Esophagus mucosa (tissue), 1 donor: Measurements from ENCODE around the gene BEST1. TPM values are rescaled to one million over a fixed set of nuclear protein-coding genes. Genes with fewer than 3 reads are reported as not detected.
"Not testable (repeated sequence)": the region's sequence is repeated elsewhere in the genome, so short reads cannot be mapped to it uniquely, and the experiment has no call there.

ENCODE experiments used
- ATAC-seq: fragments of 200-7000 bp; cut with Tn5 transposase; one replicate; pipeline ENCODE4 v1.9.1; 2020
- total RNA-seq: library from RNA; stranded (reverse); gene quantifications from one replicate; pipeline ENCODE4 v1.2.4, GENCODE V29; 2023
- donor health status: DM: yes; HTN: yes; CAD: no.

Gene BEST1
- total RNA-seq, 1 donor from 2014 or later: 0.44 TPM

DNA sequence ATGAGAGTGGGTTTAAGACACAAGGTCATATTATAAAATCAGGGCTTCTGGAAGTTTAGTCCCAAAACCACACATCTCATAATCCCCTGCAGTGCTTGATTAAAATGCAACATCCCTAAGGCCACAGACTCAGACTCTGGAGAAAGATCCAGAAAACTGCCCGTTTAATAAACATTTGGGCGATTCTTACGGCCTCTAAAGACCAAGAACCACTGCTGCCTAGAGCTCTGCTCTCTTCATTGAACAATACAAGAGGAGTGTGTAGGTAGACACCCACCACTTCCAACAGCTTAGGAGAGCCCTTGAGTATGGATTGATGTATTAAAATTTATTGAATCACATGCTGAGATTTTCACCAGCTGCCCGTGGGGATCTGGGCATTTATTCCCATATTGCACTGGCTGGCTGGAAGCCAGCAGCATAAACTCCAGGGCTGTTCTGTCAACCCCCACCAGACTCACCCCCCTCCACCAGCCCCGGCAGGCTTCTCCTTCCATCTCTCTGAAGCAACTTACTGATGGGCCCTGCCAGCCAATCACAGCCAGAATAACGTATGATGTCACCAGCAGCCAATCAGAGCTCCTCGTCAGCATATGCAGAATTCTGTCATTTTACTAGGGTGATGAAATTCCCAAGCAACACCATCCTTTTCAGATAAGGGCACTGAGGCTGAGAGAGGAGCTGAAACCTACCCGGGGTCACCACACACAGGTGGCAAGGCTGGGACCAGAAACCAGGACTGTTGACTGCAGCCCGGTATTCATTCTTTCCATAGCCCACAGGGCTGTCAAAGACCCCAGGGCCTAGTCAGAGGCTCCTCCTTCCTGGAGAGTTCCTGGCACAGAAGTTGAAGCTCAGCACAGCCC, 749 bp upstream of the BEST1 start:
- peak; percentile 29 for ATAC-seq

DNA sequence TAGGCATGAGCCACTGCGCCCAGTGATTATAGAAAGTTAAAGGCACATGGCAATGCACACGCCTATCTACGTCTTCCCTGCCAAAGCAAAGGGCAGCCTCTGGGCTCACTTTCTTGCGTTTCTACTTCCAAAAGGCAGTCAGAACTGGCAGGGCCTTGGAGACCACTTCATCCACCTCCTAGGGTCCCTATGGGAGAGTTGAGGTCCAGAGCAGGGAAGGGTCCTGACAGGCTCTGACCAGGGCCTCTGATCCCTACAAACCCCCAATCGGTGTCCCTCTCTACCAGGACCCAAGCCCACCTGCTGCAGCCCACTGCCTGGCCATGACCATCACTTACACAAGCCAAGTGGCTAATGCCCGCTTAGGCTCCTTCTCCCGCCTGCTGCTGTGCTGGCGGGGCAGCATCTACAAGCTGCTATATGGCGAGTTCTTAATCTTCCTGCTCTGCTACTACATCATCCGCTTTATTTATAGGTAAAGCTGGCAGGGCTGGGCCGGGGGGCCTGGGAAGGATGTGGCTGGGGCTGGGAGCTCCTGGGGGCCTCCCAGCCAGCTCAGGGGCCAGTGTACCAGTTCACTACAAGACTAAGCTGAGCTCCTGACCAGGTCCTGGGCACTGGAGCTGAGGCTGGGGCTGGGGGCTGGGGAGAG, 1.5 kb downstream of the BEST1 start:
- no peak for ATAC-seq

DNA sequence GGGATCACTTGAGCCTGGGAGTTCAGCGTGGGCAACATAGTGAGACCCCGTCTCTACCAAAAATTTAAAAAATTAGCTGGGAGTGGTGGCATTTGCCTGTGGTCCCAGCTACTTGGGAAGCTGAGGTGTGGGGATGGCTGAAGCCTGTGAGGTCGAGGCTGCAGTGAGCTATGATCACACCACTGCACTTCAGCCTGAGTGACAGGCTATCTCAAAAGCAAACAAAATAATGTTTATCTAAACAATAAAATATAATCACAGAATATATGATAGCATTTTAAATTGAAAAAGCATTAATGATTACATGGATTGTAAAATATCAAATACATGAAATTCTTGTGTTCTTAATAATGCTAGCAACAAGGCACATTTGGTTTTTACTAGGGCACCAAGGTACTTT, 2.7 kb downstream of the BEST1 start:
- no peak for ATAC-seq

DNA sequence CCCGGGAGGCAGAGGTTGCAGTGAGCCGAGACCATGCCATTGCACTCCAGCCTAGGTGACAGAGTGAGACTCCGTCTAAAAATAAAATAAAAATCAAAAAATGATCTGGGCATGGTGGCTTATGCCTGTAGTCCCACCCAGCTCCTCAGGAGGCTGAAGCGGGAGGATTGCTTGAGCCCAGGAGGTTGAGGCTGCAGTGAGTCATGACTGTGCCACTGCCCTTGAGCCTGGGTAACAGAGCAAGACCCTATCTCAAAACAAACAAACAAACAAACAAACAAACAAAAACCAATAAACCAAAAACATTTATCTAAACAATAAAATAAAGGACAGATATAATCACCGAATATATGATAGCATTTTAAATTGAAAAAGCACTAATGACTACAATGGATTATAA, 3.5 kb downstream of the BEST1 start:
- not testable (repeated sequence) for ATAC-seq

DNA sequence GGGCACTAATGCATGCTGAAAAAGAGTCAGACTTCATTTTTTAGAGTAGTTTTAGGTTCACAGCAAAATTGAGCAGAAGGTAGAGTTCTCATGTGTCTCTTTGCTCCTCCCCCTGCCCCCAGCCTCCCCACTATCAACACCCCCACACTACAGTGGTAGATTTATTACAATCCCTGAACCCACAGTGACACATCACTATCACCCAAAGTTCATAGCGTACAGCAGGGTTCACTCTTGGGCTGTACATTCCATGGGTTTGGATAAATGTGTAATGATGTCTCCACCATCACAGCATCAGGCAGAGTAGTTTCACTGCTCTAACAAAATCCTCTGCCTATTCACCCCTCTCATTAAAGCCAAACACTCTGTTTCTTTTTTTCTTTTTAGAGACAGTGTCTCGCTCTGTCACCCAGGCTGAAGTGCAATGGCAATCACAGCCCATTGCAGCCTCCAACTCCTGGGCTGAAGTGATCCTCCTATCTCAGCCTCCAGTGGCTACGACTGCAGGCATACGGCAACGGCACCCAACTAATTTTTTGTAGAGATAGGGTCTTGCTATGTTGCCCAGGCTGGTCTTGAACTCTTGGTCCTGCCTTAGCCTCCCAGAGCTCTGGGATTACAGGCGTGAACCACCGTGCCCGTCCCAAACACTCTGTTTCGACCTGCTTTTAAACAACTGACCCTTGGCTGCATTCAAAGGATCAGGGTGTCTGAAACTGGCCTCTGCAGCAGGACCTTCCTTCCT, 4.1 kb downstream of the BEST1 start:
- no peak for ATAC-seq

DNA sequence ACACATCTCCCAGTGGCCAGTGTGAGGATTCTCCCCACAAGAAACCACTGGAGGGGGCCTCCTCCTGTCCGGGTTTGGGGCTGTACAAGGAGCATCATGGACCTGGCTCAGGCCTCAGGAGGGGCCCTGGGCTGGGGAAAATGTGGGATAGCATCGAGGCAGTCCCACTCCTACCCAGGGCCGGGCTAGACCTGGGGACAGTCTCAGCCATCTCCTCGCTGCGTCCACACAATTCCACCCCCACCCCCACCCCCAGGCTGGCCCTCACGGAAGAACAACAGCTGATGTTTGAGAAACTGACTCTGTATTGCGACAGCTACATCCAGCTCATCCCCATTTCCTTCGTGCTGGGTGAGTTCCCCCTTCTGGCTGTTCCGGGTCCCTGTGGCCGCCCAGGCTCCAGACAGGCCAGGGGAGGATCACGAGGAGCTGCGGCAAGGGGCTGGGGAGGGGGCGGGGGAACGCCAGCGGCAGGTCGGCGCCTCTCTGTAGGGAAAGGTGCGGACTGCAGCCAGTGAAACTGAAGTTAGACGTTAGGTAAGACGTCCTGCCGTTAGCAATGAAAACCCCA, 4.8 kb downstream of the BEST1 start:
- ATAC-seq: peak; percentile 46

DNA sequence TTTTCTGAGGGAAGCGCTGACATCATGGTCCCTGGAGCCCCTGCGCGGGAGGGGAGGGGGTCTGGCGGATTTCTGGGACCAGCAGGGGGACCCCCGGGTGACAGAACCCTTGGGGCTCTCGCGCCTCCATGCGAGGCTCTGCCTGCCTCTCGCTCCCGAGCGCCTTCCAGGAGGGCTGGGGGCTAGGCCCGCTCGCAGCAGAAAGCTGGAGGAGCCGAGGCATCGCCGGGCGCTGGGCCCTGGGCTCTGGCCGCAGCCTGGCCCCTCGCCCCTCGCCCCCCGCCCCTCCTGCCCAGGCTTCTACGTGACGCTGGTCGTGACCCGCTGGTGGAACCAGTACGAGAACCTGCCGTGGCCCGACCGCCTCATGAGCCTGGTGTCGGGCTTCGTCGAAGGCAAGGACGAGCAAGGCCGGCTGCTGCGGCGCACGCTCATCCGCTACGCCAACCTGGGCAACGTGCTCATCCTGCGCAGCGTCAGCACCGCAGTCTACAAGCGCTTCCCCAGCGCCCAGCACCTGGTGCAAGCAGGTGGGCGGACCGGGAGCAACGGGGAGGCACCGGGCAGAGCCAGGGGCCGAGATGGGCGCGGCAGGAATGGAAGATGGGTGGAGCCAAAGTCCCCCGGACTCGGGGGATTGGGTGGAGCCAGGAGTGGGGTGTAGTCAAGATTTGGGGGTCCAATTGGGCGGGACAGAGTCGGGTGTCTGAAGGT, 5.4 kb downstream of the BEST1 start:
- ATAC-seq: peak; percentile 32

DNA sequence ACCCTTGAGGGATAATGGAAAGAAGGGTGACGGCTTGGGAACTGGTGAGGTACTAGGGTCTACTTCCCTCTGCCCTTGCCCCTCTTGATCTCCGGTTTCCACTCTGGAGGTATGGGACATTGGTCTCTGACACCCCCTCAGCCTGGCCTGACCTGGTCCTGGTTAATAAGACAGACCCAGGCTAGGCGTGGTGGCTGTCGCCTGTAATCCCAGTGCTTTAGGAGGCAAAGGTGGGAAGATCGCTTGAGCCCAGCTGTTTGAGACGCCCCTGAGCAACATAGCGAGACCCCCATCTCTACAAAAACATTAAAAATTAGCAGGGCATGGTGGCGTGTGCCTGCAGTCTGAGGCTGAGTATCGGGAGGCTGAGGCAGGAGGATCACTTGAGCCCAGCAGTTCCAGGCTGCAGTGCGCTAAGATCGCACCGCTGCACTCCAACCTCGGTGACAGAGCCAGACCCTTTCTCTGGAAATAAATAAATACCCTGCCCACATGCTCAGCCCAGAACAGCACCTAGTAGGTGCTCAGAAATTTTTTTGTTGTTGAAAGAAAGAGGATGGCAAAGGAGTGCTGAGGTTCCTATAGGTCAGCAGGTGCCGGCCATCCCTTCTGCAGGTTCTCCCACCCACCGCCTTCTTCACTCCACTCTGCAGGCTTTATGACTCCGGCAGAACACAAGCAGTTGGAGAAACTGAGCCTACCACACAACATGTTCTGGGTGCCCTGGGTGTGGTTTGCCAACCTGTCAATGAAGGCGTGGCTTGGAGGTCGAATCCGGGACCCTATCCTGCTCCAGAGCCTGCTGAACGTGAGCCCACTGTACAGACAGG, 6.3 kb downstream of the BEST1 start:
- peak; percentile 4 for ATAC-seq

DNA sequence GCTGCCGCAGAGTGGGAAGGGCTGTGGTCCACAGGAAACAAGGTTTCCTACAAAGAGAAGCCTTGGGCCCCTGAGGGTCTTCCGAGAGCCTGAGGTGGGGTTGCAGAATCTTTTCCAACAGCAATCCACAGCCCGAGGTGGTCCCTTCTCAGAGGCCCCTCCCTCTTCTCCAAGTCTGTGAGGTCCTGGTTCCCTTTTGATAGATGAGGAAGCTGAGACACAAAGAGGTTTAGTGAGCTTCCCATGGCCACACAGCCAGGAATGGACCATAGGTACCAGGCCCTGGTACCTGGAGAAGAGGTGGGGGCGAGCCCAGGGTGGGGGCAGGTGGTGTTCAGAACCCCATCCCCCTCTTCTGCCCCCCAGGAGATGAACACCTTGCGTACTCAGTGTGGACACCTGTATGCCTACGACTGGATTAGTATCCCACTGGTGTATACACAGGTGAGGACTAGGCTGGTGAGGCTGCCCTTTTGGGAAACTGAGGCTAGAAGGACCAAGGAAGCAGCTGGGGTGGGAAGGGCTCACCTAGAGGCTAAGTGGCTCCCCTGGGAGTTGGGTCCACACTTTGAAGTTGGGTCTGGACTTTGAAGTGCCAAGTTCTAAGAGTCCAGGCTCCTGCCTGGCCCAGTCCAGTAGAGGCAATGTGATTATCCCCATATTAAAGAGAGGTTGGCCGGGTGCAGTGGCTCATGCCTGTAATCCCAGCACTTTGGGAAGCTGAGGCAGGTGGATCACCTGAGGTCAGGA, 7.0 kb downstream of the BEST1 start:
- ATAC-seq: no peak

DNA sequence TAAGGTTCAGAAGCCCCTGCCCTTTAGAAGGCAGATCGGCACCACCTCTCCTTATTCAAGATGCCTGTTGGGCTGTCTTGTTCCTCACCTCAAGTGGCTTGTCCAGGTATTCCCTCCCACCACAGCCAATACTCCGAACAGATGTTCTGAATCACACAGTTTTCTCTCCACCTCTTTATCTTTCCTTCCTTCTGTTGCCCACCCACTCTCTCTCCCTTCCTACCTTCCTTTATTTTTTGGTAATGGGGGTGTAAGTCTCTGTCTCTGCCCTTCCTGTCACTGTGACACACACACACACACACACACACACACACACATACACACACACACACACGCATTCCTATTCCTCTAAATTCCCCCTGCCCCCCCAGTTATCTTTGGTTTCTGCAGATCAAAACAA, 8.4 kb downstream of the BEST1 start:
- ATAC-seq: no peak

DNA sequence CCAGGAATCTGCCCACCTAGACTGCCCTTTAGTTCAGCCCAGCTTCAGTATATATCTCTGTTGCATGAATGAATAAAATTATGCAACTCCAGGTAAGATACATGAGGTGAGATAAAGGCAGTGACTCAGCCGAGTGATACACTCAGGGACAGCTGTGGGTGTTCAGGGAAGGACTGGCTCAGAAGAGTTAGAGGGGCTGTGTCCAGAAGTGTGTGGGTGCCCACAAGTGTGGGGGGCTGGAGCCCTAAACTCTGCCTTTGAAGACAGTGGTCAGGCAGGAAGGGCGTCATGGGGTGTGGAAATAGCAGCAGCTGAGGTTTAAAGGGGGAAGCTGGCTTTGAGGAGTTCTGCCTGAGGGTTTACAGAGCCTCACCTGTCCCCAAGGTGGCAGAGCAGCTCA, 9.0 kb downstream of the BEST1 start:
- no peak for ATAC-seq

DNA sequence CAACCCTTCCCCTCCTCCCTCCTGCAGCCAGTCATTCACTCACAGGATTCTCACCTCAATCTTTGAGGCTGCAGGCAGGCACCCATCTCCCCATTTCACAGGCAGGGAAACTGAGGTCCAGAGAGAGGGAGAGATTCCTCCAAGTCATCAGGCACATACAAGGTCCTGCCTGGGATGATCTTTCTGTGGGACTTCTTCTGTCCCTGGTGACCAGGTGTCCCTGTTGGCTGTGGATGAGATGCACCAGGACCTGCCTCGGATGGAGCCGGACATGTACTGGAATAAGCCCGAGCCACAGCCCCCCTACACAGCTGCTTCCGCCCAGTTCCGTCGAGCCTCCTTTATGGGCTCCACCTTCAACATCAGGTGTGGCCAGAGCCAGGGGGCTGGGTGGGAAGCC, 9.5 kb downstream of the BEST1 start:
- ATAC-seq: no peak

DNA sequence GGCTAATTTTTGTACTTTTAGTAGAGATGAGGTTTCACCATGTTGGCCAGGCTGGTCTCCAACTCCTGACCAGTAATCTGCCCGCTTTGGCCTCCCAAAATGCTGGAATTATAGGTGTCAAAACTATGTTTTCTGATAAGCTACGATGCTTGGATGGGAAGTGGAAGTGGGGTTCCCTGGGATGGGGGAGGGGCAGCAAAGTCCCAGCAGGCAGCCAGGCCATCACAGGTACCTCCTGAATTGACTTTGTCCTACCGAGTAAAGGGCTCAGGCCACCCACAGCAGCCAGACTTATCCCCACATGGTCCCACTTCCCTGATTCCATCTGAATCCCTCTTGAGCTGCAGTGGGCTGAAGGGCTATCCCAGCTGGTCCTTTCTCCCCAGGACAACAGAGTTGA, 10.4 kb downstream of the BEST1 start:
- ATAC-seq: no peak

DNA sequence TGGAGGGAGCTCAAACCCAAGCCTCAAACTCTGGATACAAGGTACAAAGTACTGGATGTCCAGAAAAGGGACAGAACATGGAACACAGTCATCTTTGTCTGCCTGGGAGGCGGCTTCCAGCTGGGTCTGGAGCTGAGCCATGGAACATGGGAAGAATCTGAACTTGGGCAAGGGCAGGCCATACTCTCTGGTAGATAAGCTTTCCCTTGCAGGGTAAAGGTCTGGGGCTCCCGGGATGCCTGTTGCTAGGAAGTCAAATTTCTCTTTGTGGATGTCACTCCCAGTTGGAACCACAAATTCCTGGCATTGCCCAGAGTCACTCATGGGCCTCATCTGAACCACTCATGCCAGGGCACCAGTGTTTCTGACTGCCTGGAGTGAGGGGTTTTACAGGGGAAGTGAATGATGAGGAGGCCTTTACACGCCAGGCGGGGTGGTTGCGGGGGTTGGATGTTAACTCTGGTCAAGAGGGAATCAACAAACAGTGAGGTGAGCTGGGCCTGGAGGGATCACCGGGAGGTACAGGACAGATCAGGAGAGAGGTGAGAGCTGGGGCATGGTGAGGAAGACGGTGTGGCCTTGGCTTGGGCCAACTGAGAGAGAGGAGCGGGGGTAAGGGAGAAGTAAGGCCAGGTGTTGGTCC, 11.5 kb downstream of the BEST1 start:
- peak; percentile 8 for ATAC-seq

DNA sequence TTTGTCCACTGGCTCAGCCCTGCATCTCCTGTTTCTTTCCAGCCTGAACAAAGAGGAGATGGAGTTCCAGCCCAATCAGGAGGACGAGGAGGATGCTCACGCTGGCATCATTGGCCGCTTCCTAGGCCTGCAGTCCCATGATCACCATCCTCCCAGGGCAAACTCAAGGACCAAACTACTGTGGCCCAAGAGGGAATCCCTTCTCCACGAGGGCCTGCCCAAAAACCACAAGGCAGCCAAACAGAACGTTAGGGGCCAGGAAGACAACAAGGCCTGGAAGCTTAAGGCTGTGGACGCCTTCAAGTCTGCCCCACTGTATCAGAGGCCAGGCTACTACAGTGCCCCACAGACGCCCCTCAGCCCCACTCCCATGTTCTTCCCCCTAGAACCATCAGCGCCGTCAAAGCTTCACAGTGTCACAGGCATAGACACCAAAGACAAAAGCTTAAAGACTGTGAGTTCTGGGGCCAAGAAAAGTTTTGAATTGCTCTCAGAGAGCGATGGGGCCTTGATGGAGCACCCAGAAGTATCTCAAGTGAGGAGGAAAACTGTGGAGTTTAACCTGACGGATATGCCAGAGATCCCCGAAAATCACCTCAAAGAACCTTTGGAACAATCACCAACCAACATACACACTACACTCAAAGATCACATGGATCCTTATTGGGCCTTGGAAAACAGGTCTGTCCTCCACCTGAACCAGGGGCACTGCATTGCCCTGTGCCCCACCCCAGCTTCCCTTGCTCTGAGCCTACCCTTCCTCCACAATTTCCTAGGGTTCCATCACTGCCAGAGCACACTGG, 12.3 kb downstream of the BEST1 start:
- peak; percentile 4 for ATAC-seq

DNA sequence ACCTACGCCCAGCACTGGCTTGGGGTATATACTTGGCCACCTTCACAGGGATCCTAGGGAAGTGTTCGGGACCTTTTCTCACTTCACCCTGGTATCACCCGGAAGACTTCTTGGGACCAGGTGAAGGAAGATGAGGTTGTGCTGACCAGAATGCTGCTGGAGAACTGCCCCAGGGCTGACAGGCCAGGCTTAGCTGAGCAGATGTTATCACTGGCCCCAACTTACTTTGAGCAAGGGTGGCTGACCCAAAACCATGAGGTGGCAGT, 12.8 kb downstream of the BEST1 start:
- no peak for ATAC-seq

DNA sequence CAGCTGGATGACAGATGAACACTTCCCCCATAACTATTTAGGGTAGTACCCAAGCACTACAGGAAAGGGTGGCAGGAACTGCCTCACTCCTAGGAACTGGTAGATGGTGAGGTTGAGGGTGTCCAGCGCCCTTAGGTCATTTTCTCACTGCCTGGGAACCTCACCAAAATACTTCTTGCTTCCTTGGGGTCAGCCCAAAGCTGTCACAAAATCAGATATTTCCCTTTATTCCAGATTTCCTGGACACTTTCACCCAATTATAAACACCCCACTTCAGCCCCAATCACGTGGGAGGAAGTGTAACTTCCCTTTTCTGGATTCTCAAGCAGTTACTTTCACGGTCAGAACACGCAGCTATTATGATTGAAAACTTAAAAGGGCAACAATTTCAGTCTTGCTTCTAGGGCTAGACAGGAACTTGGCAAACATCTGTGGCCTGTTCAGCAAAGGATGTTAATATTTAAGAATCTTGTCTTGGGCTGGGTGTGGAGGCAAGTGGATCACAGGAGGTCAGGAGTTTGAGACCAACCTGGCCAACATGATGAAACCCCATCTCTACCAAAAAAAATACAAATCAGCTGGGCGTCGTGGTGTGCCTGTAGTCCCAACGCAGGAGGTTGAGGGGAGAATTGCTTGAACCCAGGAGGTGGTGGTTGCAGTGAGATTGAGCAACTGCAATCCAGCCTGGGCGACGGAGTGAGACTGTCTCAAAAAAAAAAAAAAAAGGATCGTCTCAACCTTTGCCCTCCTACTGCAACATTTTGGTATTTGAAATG, 13.3 kb downstream of the BEST1 start:
- peak; percentile 18 for ATAC-seq

DNA sequence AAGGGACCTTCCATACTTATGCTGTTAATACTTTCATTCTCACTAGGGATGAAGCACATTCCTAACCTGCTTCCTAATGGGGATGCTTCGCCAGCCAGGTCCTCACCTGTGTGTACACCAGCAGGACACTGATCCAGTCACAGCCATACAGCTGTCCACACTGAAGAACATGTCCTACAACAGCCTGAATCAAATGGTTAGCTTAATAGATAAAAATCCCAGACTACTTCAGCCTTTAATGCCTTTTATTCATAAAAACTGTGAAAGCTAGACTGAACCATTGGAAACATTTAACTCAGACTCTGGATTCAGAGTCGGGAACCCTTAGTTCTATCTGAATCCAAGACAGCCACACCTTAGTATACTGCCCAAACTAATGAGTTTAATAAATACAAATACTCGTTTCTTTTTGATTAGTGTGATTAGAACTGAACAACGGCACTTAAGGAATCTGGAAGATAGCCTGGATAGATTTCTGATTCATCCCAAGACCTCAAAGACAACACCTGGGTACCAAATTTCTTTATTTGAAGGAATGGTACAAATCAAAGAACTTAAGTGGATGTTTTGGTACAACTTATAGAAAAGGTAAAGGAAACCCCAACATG, 14.0 kb downstream of the BEST1 start:
- no peak for ATAC-seq
